Subcutaneous adipose tissue (tissue), 4 donors: Measurements from ENCODE around the gene ACTBL2. TPM values are rescaled to one million over a fixed set of nuclear protein-coding genes. Genes with fewer than 3 reads are reported as not detected.

Experiments
- CTCF ChIP-seq: fragments of 450-650 bp; IDR thresholded peaks from one replicate; pipeline ENCODE4 v1.5.1; 2016; ENCODE audit warnings: low read depth, mild to moderate bottlenecking, control low read depth, antibody characterized with exemption, moderate library complexity
- total RNA-seq, 4 donors: library from RNA; depleted of rRNA; stranded (reverse); fragments of >200 nt; gene quantifications; one replicate each; pipeline ENCODE4 v1.1.0, GENCODE V29; 2016

Gene ACTBL2
- total RNA-seq, 4 donors from 2014 or later, result not detected

DNA sequence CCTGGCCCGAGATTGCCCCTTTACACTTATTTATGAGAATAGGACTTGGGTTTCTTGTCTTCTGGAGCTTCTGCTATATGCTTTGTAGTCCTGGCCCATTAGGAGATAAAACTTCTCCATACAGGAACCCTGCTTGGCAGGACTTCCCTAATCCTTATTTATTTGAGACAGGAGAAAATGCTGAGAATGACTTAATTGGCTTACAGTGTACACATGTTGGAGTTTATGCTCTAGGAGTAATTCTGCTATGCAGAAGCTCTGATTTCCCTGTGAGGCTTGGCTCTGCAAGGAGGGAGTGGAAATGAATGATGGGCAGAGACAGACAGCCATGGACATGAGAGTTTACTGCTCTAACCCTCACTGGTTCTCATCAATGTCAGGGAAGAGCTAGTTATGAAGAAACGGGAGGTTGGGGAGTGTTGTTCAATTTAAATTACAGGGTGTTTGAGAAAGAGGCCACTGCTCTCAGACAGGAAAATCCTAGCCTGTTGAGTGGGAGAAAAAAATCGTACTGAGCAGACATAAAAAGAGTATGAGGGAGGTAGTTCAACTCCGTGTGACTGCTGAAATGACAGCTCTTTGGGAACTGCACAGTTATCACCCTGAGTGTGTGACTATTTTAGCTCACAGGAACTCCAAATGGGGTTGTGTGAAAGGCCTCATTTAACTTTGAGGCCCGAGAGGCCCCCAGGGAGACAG lies 37.5 kb downstream of the ACTBL2 start:
- TF ChIP-seq CTCF, result no peak

- no peak for TF ChIP-seq CTCF
Measured at GRCh38 chr5:57442080-57442839, 40.4 kb downstream of the ACTBL2 start.

GRCh38 chr5:57441557-57441956 lies 41.1 kb downstream of the ACTBL2 start:
- TF ChIP-seq CTCF, result no peak

GRCh38 chr5:57439601-57440000 lies 43.0 kb downstream of the ACTBL2 start:
- TF ChIP-seq CTCF, result no peak

DNA sequence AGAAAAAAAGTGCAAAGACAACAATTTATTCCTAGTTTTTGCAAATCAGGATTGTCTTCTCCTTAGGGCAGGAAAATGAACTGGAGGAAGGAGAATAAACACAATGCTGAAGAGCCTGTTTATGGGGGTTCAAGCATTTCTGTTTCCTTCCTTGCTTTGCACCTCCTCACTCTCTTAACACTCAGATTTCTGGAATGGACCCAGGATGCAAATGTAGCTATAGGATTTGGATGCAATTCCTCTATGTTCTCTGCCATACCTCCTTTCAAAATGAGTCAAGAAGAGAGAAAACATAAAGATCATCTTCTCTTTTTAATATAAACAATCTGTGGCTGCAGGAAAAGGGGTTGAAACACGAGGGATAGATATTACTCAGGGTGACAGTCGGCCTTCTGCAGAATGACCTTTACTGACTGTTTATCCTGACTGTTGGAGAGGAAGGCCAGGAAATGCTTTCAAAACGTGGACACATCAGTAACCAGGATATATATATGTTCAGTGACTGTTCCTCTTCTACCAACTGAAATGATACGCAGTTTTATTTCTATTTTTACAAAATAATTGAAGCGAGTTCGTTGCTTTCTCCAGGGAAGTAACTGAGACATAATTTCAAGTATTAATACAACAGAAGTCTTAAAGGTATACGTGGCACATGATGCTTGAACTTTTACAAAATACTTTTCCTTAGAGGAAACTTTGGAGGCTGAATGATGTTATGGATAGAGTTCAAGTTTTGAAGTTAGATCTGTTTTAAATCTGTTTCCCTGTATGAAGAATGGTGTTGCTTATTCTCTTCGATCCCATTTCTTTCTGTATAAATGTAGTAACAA lies 44.4 kb downstream of the ACTBL2 start:
- TF ChIP-seq CTCF, result no peak

DNA sequence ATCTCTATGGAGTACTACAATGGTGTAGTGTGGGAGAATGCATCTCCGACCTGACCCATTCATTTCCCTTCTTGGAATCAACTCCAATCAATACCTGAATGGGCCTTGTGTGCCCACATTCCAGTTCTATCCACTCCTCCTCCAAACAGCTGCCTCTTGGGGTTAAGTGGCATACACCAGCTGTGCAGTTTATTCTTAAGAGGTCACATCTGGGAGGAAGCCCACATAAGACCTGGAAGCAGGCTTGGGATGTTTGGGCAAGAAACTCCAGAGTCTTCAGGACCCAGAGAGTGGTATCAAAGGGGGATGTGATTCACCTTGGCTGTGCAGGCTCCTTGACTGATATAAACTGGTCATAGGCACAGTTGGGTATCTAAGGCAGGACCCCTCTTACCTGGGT lies 46.0 kb downstream of the ACTBL2 start:
- no peak for TF ChIP-seq CTCF

- TF ChIP-seq CTCF, result no peak
Measured at GRCh38 chr5:57435701-57436134, 46.9 kb downstream of the ACTBL2 start.
